Lower leg skin (tissue), 3 donors: ENCODE results near the gene RPS19.

Experiments used
- CTCF ChIP-seq, 3 donors: fragments of 450-650 bp; IDR thresholded peaks; one replicate each; pipeline ENCODE4 v1.5.1; 2016; ENCODE audit warnings: antibody characterized with exemption in 3 of 3, mild to moderate bottlenecking in 3 of 3, moderate library complexity in 2 of 3
- POLR2A ChIP-seq, 2 donors: fragments of 450-650 bp; IDR thresholded peaks; one replicate each; pipeline ENCODE4 v1.6.1; 2016 to 2017; ENCODE audit warnings: antibody characterized with exemption in 2 of 2, mild to moderate bottlenecking in 1 of 2, moderate library complexity in 1 of 2

- TF ChIP-seq CTCF (IDR thresholded peaks at IDR 0.05), result no peak
- TF ChIP-seq POLR2A (IDR thresholded peaks at IDR 0.05), result no peak
Observed at GRCh38 chr19:41880329-41880708, 20.3 kb downstream of the RPS19 start.
